Measurements from ENCODE around the gene TRAF5. TPM values are rescaled to one million over a fixed set of nuclear protein-coding genes. Genes with fewer than 3 reads are reported as not detected.
"Not testable (repeated sequence)": the region's sequence is repeated elsewhere in the genome, so short reads cannot be mapped to it uniquely, and the experiment has no call there.

The TRAF5 gene
- total and polyA plus RNA-seq, 2 donors from 2014 or later, result 4.8 to 22.1 TPM

DNA sequence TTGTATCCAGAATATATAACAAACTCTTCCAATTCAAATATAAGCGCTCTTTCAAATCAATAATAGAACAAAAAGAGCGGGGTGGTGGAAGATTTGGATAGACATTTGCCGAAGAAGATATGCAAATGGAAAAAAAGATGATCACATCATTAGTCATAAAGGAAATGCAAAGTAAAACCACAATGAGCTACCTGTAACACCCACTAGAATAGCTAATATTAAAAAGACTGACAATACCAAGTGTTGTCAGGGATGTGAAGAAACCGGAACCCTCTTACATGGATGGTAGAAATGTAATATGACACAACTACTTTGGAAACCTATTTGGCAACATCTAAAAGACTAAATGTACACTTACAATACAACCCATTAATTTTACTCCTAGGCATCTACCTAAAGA is 5.7 kb upstream of the TRAF5 start:
- H3K4me1 ChIP-seq (ENCODE audit: control insufficient read depth in 2 of 3, insufficient read depth in 2 of 3, low read depth in 1 of 3, low read length in 3 of 3), result no peaks in the 10 kb centered on the region
- no peak overlapping the region for H3K9ac ChIP-seq (ENCODE audit: low read length in 3 of 3)
- H3K27ac ChIP-seq (ENCODE audit: low read depth in 2 of 2, low read length in 2 of 2), result no peak overlapping the region
- H3K27me3 ChIP-seq (ENCODE audit: control insufficient read depth, insufficient read depth, low read length), result no peaks in the 10 kb centered on the region
- no peaks in the 10 kb centered on the region for H3K9me3 ChIP-seq (ENCODE audit: control insufficient read depth in 2 of 3, insufficient read depth in 1 of 3, low read length in 3 of 3)
- intact Hi-C loops (cut with DNase I), result no loop called here
- DNase-seq, result no peak
- no peak for FAIRE-seq
- no peak overlapping the region for H3K4me3 ChIP-seq (ENCODE audit: low read length in 3 of 3)
- H3K36me3 ChIP-seq (ENCODE audit: control insufficient read depth in 2 of 3, insufficient read depth in 3 of 3, low read length in 3 of 3), result no peaks in the 10 kb centered on the region
- TF ChIP-seq, protein P1, sequence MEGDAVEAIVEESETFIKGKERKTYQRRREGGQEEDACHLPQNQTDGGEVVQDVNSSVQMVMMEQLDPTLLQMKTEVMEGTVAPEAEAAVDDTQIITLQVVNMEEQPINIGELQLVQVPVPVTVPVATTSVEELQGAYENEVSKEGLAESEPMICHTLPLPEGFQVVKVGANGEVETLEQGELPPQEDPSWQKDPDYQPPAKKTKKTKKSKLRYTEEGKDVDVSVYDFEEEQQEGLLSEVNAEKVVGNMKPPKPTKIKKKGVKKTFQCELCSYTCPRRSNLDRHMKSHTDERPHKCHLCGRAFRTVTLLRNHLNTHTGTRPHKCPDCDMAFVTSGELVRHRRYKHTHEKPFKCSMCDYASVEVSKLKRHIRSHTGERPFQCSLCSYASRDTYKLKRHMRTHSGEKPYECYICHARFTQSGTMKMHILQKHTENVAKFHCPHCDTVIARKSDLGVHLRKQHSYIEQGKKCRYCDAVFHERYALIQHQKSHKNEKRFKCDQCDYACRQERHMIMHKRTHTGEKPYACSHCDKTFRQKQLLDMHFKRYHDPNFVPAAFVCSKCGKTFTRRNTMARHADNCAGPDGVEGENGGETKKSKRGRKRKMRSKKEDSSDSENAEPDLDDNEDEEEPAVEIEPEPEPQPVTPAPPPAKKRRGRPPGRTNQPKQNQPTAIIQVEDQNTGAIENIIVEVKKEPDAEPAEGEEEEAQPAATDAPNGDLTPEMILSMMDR (IDR thresholded peaks at IDR 0.05; ENCODE audit: borderline replicate concordance, extremely low read depth, insufficient read depth), result no peak

DNA sequence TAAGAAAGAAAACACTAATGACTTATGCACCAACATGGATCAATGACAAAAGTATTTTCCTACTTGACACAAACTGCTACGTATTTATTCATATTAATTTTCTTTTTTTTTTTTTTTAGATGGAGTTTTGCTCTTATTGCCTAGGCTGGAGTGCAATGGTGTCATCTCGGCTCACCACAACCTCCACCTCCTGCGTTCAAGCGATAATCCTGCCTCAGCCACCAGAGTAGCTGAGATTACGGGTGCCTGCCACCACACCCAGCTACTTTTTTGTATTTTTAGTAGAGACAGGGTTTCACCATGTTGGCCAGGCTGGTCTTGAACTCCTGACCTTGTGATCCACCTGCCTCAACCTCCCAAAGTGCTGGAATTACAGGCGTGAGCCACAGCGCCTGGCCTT is 5.0 kb upstream of the TRAF5 start:
- intact Hi-C loops (cut with DNase I); H3K9ac ChIP-seq (ENCODE audit: low read length in 3 of 3); H3K4me3 ChIP-seq (ENCODE audit: low read length in 3 of 3); H3K9me3 ChIP-seq (ENCODE audit: control insufficient read depth in 2 of 3, insufficient read depth in 1 of 3, low read length in 3 of 3); FAIRE-seq; H3K4me1 ChIP-seq (ENCODE audit: control insufficient read depth in 2 of 3, insufficient read depth in 2 of 3, low read depth in 1 of 3, low read length in 3 of 3); H3K36me3 ChIP-seq (ENCODE audit: control insufficient read depth in 2 of 3, insufficient read depth in 3 of 3, low read length in 3 of 3); H3K27ac ChIP-seq (ENCODE audit: low read depth in 2 of 2, low read length in 2 of 2); DNase-seq; H3K27me3 ChIP-seq (ENCODE audit: control insufficient read depth, insufficient read depth, low read length): not testable (repeated sequence)

- TF ChIP-seq, protein P1 (IDR thresholded peaks at IDR 0.05; ENCODE audit: borderline replicate concordance, extremely low read depth, insufficient read depth), result peak; percentile 75
- Histone ChIP-seq H3K4me3 (ENCODE audit: low read length in 3 of 3) (no peak overlapping the region), H3K27me3 (ENCODE audit: control insufficient read depth, insufficient read depth, low read length) (no peaks in the 10 kb centered on the region), H3K4me1 (ENCODE audit: control insufficient read depth in 2 of 3, insufficient read depth in 2 of 3, low read depth in 1 of 3, low read length in 3 of 3) (peaks cover 0 to 8% (median 3%) of the 10 kb centered on the region in 3 donors), H3K36me3 (ENCODE audit: control insufficient read depth in 2 of 3, insufficient read depth in 3 of 3, low read length in 3 of 3) (no peaks in the 10 kb centered on the region), H3K9ac (ENCODE audit: low read length in 3 of 3) (no peak overlapping the region), H3K9me3 (ENCODE audit: control insufficient read depth in 2 of 3, insufficient read depth in 1 of 3, low read length in 3 of 3) (no peaks in the 10 kb centered on the region), H3K27ac (ENCODE audit: low read depth in 2 of 2, low read length in 2 of 2) (no peak overlapping the region)
- FAIRE-seq (no peak), DNase-seq (peak in 3 of 5 donors; percentile 61 to 83 (median 70))
- intact Hi-C loops (cut with DNase I), result no loop called here
Measured at GRCh38 chr1:211323156-211324063, 3.2 kb upstream of the TRAF5 start.

GRCh38 chr1:211324992-211325775 is 1.4 kb upstream of the TRAF5 start:
- Histone ChIP-seq H3K9me3 (ENCODE audit: control insufficient read depth in 2 of 3, insufficient read depth in 1 of 3, low read length in 3 of 3) (no peaks in the 10 kb centered on the region), H3K9ac (ENCODE audit: low read length in 3 of 3) (no peak overlapping the region), H3K27me3 (ENCODE audit: control insufficient read depth, insufficient read depth, low read length) (no peaks in the 10 kb centered on the region), H3K4me1 (ENCODE audit: control insufficient read depth in 2 of 3, insufficient read depth in 2 of 3, low read depth in 1 of 3, low read length in 3 of 3) (peaks cover 0 to 8% (median 7%) of the 10 kb centered on the region in 3 donors), H3K27ac (ENCODE audit: low read depth in 2 of 2, low read length in 2 of 2) (no peak overlapping the region), H3K36me3 (ENCODE audit: control insufficient read depth in 2 of 3, insufficient read depth in 3 of 3, low read length in 3 of 3) (no peaks in the 10 kb centered on the region), H3K4me3 (ENCODE audit: low read length in 3 of 3) (no peak overlapping the region)
- TF ChIP-seq, protein P1 (IDR thresholded peaks at IDR 0.05; ENCODE audit: borderline replicate concordance, extremely low read depth, insufficient read depth), result no peak
- intact Hi-C loops (cut with DNase I), result no loop called here
- DNase-seq, result no peak
- FAIRE-seq, result no peak

Data from kidney (tissue), 14 donors.